ENCODE results near the gene KCNJ12.

- TF ChIP-seq CTCF (IDR thresholded peaks at IDR 0.05) (peak; percentile 79 to 94 (median 88)), POLR2A (IDR thresholded peaks at IDR 0.05) (no peak)
Measured at GRCh38 chr17:21457051-21458026, 81.2 kb downstream of the KCNJ12 start.

Data from adrenal gland (tissue), 5 donors.